Stomach (tissue), 4 donors: Measurements from ENCODE around the gene GTF3C2.

Experiments used
- CTCF ChIP-seq, 7 experiments: fragments of 450-650 bp in 4 of 7; fragments of 200-600 bp in 3 of 7; sonication (generic) in 3 of 7; IDR thresholded peaks; one replicate each; pipeline ENCODE4 v1.5.1; 2016 to 2019; ENCODE audit warnings: antibody characterized with exemption in 7 of 7, control low read depth in 2 of 7, mild to moderate bottlenecking in 1 of 7
- EP300 ChIP-seq: sonication (generic); formaldehyde crosslinking; IDR thresholded peaks from one replicate; pipeline ENCODE4 v1.6.1; 2017; ENCODE audit warnings: antibody characterized with exemption
- POLR2A ChIP-seq, 4 donors: fragments of 450-650 bp; IDR thresholded peaks; one replicate each; pipeline ENCODE4 v1.6.1; 2016; ENCODE audit warnings: antibody characterized with exemption in 4 of 4, control low read depth in 2 of 4, mild to moderate bottlenecking in 1 of 4, moderate library complexity in 1 of 4

- TF ChIP-seq CTCF (IDR thresholded peaks at IDR 0.05) (no peak), POLR2A (IDR thresholded peaks at IDR 0.05) (no peak), EP300 (no peak)
Measured at GRCh38 chr2:27351802-27352598, 4.6 kb downstream of the GTF3C2 start.
